ENCODE measurements around the gene CPED1.
"Not testable (repeated sequence)": the region's sequence is repeated elsewhere in the genome, so short reads cannot be mapped to it uniquely, and the experiment has no call there.

Gene CPED1

DNA sequence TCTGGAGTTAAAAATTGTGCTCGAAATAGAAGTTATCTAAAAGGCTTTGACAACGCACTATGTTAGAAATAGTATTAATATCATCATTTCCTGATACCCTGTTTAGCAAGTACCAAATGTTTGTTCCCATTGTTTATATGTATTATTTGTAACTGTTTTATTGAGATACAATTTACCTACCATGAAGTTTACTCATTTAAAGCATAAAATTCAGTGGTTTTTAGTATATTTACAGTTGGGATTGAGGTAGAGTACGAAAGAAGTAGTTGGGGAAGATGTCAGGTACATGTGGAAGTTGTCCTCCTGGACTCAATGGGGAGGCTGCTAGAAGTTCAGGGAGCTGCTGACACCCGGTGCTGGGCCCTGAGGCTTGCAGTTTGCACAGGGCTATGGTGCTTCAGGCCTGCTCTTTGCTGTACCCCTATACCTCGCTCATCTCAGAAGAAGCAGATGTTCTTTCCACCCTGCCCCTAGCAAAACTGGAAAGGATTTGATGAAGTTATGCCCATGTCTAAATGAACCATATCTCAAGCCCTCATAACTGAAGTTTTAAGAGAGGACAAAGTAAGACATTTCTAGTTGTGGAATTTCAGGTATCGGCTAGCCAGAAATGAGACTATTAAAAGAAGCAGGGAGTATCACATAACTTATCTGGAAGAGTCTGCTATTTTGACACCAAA is 315.1 kb downstream of the CPED1 start:
- no peak for DNase-seq (ENCODE audit: low read depth in 4 of 4, low spot score in 1 of 4)

- no peak for DNase-seq (ENCODE audit: low read depth in 4 of 4, low spot score in 1 of 4)
Observed at GRCh38 chr7:121304102-121304658, 315.7 kb downstream of the CPED1 start.

DNA sequence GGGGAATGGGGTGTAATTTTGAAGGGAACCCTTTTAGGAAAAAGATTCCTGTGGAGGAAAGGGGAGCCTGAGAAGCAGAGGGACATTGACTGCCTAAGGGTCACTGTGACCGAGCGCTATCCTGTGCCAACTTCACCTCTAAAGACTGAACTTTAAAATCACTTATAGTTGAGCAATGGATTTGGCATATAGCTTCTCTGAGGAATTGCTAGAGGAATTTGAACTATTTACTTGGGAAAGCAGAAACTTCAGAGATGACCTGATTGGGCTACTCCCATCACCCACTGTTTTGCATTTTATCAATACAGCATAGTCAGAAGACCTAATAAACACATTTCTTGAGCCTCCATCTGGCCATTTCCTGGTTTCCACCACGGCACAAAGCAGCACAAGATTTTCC is 316.6 kb downstream of the CPED1 start:
- DNase-seq (ENCODE audit: low read depth in 4 of 4, low spot score in 1 of 4) = no peak

DNA sequence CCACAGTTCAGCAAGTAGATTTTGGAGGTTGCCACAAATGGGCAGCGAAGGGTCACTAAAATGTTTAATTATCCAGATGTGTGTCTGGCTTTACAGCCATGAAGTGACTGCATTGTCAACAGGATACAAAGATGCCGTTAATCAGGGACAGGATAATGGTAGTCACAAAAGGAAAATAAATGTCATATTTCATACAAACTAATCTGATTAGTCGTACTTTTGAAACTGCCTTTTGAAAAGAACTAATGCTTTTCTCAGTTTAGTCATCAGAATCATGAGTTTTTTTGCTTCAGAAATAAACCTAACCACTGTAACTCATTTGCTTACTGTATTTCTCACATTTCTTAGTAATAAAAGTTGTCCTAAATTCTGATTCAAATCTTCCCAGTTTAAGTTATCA is 318.1 kb downstream of the CPED1 start:
- no peak for DNase-seq (ENCODE audit: low read depth in 4 of 4, low spot score in 1 of 4)

GRCh38 chr7:121307021-121307574 is 318.6 kb downstream of the CPED1 start:
- no peak for DNase-seq (ENCODE audit: low read depth in 4 of 4, low spot score in 1 of 4)

DNA sequence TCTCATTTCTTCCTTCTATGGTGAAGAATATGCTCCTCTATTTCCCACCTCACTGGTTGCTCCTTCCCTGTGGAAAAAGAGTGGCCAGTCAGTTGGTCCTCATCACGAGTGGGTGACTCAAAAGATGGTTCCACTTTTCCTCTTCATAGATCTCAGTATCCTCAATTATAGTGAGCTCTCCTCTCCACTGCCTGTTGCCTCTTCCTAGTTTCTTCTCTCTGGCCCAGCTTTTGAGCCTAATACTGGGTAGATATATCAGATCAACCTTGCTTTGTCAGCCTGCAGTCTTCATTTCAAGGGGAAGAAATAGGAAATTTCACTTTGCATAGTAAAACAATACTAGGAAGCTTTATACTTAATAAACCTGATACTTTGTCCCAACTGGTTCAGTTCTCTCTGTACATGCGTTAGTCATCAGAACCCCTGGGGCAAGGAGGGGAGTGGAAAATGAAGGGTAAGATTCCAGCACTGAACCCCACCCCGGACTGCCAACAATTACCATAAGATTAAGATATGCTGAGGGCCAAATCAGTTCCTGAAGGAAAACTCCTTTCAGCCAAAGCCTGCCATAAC is 324.8 kb downstream of the CPED1 start:
- no peak for DNase-seq (ENCODE audit: low read depth in 4 of 4, low spot score in 1 of 4)

DNA sequence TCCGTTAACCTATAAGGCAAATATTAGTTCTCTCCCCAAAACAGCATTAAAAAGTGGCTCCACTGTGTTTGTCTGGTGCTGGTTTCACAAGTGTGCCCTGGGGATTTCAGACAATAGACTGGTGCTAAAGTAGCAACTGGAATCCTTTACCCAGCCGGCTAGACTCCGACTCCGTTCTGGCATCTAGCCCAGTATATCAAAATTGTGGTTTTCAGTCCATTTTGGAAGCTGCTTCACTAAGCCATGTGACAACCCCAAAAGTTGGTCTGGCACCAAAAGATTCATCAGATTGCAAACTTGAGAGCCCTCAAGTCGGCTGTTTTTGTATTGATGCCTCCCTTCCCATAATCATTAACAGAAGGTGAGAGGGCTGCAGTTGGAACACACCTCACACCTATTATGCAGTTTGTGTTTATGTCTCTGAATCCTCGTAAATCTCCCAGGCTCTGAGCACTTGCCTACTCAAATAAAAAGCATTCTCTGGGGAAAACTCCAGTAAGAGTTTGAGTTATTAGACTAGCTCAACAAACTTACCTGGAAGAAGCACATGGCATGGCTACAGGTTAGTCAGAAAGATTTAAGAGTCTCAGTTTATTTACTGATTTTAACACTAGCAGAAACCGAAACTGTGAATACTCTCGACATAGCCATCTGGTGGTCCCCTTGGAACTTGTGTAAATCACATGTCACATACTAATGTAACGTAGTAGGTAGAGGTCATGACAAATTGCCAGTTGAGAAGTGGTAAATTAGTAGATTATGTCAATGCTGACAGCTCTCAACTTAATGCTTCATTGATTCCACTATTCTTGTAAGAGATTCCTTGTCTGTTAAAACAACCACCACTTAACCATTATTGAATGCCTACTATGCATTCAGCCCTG is 325.5 kb downstream of the CPED1 start:
- DNase-seq (ENCODE audit: low read depth in 4 of 4, low spot score in 1 of 4) = no peak

GRCh38 chr7:121315170-121315569 is 326.7 kb downstream of the CPED1 start:
- DNase-seq (ENCODE audit: low read depth in 4 of 4, low spot score in 1 of 4) = not testable (repeated sequence)

- no peak for DNase-seq (ENCODE audit: low read depth in 4 of 4, low spot score in 1 of 4)
Observed at GRCh38 chr7:121322460-121322859, 333.9 kb downstream of the CPED1 start.

- no peak for DNase-seq (ENCODE audit: low read depth in 4 of 4, low spot score in 1 of 4)
Observed at GRCh38 chr7:121323515-121324302, 335.2 kb downstream of the CPED1 start.

- no peak for DNase-seq (ENCODE audit: low read depth in 4 of 4, low spot score in 1 of 4)
Observed at GRCh38 chr7:121327671-121328070, 339.2 kb downstream of the CPED1 start.

- no peak for DNase-seq (ENCODE audit: low read depth in 4 of 4, low spot score in 1 of 4)
Observed at GRCh38 chr7:121328508-121329190, 340.1 kb downstream of the CPED1 start, which contains the start of gene WNT16. WNT16 (plus strand) TSS chr7:121329000; CDS start chr7:121329293, 293 bp downstream.

- no peak for DNase-seq (ENCODE audit: low read depth in 4 of 4, low spot score in 1 of 4)
Observed at GRCh38 chr7:121329191-121330052, 340.9 kb downstream of the CPED1 start.

- DNase-seq (ENCODE audit: low read depth in 4 of 4, low spot score in 1 of 4) = no peak
Observed at GRCh38 chr7:121330053-121330833, 341.7 kb downstream of the CPED1 start.

DNA sequence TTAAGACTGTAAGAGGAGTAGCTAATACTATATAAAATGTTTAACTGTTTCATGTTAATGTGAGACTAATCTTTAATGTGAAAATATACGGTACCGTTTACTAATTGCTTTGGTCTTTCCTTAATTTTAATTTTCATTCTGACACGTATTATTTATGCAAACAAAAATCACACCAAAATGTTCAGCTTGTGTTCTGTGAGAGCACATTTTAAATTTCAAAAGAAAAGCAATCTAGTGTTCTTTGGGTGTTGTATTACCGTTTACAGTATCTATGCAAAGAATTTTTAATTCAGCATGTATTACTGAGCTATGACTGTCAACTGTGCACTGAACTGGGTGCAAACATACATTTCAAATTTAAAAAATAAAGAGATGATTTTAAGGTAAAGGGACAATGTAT is 342.5 kb downstream of the CPED1 start:
- DNase-seq (ENCODE audit: low read depth in 4 of 4, low spot score in 1 of 4) = no peak

GRCh38 chr7:121331574-121331973 is 343.1 kb downstream of the CPED1 start:
- DNase-seq (ENCODE audit: low read depth in 4 of 4, low spot score in 1 of 4) = no peak

GRCh38 chr7:121334376-121334775 is 345.9 kb downstream of the CPED1 start:
- no peak for DNase-seq (ENCODE audit: low read depth in 4 of 4, low spot score in 1 of 4)

Data from stimulated activated CD4-positive, alpha-beta T cell treated with anti-CD3 and anti-CD28 coated beads, Interleukin-1b, Interleukin-23, amount 100 ng/mL, for 24 hours (primary cell).